Prostate gland (tissue), 2 donors: Measurements from ENCODE around the gene ACACA. TPM values are rescaled to one million over a fixed set of nuclear protein-coding genes. Genes with fewer than 3 reads are reported as not detected.
"Not testable (repeated sequence)": the region's sequence is repeated elsewhere in the genome, so short reads cannot be mapped to it uniquely, and the experiment has no call there.

Experiments
- DNase-seq: peaks from one replicate; pipeline ENCODE4 v3.0.0-alpha.2; 2019; ENCODE audit warnings: low spot score
- H3K27ac ChIP-seq, 2 donors: fragments of 200-600 bp; sonication (generic); 2 replicates each; pipeline ENCODE4 v1.5.1; 2017 to 2019
- H3K27me3 ChIP-seq: fragments of 200-600 bp; sonication (generic); replicated peaks from 2 replicates; pipeline ENCODE4 v1.5.1; 2019; ENCODE audit not compliant: insufficient read depth
- H3K36me3 ChIP-seq, 2 donors: fragments of 200-600 bp; sonication (generic); 1 replicate in 1 of 2; 2 replicates in 1 of 2; pipeline versions ENCODE4 v1.5.1 to v1.8.1; 2017 to 2019
- H3K4me1 ChIP-seq: fragments of 200-600 bp; sonication (generic); replicated peaks from 2 replicates; pipeline ENCODE4 v1.5.1; 2019
- H3K4me3 ChIP-seq, 2 donors: fragments of 200-600 bp; sonication (generic); 2 replicates each; pipeline ENCODE4 v1.5.1; 2017 to 2019
- H3K9me3 ChIP-seq: fragments of 200-600 bp; sonication (generic); 2 replicates; pipeline ENCODE4 v1.5.1; 2017
- CTCF ChIP-seq, 4 experiments: fragments of 200-600 bp in 2 of 4; fragments of 450-650 bp in 2 of 4; sonication (generic) in 2 of 4; IDR thresholded peaks; 1 replicate in 3 of 4; 2 replicates in 1 of 4; pipeline ENCODE4 v1.5.1; 2016 to 2019; ENCODE audit warnings: antibody characterized with exemption in 4 of 4, mild to moderate bottlenecking in 2 of 4, moderate library complexity in 2 of 4
- POLR2A ChIP-seq: fragments of 450-650 bp; IDR thresholded peaks from one replicate; pipeline ENCODE4 v1.6.1; 2016; ENCODE audit warnings: antibody characterized with exemption, mild to moderate bottlenecking
- POLR2AphosphoS5 ChIP-seq: sonication (generic); formaldehyde crosslinking; IDR thresholded peaks from one replicate; pipeline ENCODE4 v1.6.1; 2017; ENCODE audit warnings: antibody characterized with exemption
- WGBS: methylation state at CpG from one replicate; pipeline ENCODE4 v1.1.5; 2018; 5-methylcytosine and 5-hydroxymethylcytosine counted together
- intact Hi-C: fragments of 100-400 bp; cut with DNase I; formaldehyde crosslinking; loops from one replicate; pipeline ENCODE4 v1.14.2; 2022
- total RNA-seq, 2 donors: library from RNA; depleted of rRNA; stranded (reverse); fragments of >200 nt; gene quantifications; one replicate each; pipeline ENCODE4 v1.1.0, GENCODE V29; 2016

The ACACA gene
- total RNA-seq: 10 to 100 TPM; 54.2 to 71.3 TPM

DNA sequence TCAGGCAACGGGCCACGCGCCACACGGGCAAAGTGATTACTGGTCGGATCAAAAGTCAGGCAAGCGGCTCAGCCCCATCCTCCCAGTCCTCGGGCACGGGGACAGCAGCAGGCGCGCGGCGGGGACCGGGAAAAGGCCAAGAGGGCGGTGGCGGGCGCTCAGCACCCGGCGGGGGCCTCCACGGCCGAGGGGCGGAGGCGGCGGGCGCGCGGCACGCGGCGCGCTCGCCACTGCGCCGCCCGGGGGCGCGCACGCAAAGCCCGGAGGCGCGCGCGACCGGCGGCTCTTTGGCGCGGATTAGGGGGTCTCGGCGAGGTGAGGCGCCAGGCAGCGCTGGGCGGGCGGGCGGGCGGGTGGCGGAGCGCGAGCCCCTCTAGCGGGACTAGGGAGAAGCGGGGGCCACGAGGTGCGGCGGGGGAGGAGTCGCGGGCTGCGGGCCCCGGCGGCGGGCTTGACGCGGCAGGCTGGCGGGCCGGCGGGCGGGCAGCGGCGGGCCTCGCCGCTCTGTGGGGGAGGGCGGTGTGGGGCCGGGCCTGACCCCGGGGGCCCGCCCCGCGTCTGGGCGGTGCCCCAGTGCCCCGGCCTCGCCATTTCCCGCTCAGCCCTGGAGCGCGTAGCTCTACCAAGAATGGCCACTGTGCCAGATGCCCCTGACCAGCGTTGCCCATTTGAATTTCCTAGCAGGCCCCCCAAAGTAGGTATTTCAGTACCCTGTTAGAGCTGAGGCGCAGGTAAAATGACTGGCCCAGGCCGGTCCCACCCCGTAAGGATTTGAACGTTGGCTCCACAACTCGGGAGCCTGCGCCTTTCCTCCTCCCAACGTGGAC, at the start of gene ACACA, which contains the start of gene TADA2A:
Gene ACACA, minus strand, starts transcription at position 202 of the 827 bp plus-strand sequence. CDS start 537 bp downstream, outside the sequence.
Gene TADA2A, plus strand, starts transcription at position 252 of the 827 bp plus-strand sequence. CDS start 4,480 bp downstream, outside the sequence.
- Histone ChIP-seq H3K9me3 (no peaks in the 10 kb centered on the region), H3K27me3 (no peaks in the 10 kb centered on the region), H3K4me3 (peak within 1 kb of the TSS; percentile 67 to 84), H3K4me1 (no peaks in the 10 kb centered on the region), H3K36me3 (peaks cover 0 to 5% of the 10 kb centered on the region in 2 donors), H3K27ac (peak within 1 kb of the TSS; percentile 85 to 88)
- WGBS: under 1% methylated on average over 73 of the region's 98 CpGs
- intact Hi-C loops: loop anchor here (2.0 kb wide), 1 partner anchor 84 kb away; no protein-coding TSS in a partner anchor
- peak in 2 of 4 experiments; percentile 19 to 39 for TF ChIP-seq CTCF (IDR thresholded peaks at IDR 0.05)
- TF ChIP-seq POLR2A: peak; percentile 58
- peak; percentile 37 for TF ChIP-seq POLR2AphosphoS5
- peak; percentile 69 for DNase-seq

DNA sequence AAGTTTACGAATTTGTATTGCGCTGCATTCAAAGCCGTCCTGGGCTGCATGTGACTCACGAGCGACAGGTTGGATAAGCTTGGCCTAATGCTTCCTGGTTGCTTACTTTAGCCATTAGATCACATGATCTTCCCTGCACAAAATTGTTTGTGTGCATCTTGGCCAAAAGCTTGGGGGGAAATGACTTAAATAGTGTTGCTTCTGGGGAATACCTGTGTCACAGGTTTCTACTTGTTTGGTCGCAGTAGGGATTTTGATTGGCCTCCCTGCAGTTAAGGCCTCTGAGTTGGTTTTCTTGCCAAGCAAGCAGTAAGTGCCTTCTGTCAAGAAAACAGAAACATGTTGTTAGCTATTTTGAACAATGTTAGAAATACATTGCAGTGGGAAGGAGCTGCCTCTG, 43.5 kb upstream of the ACACA start:
- peak; percentile 79 for DNase-seq
- H3K36me3 ChIP-seq: no peaks in the 10 kb centered on the region
- no peaks in the 10 kb centered on the region for H3K27me3 ChIP-seq
- peaks cover 12% of the 10 kb centered on the region for H3K4me1 ChIP-seq
- 48% methylated on average over 6 of the region's 6 CpGs for WGBS
- no peaks in the 10 kb centered on the region for H3K9me3 ChIP-seq
- H3K4me3 ChIP-seq: no peak overlapping the region
- intact Hi-C loops: no loop called here
- H3K27ac ChIP-seq: peak overlapping the region; percentile 64 to 65
- TF ChIP-seq POLR2A: no peak
- peak; percentile 95 for TF ChIP-seq POLR2AphosphoS5
- TF ChIP-seq CTCF (IDR thresholded peaks at IDR 0.05): no peak

- Histone ChIP-seq H3K9me3 (no peaks in the 10 kb centered on the region), H3K4me1 (peaks cover 4% of the 10 kb centered on the region), H3K27me3 (no peaks in the 10 kb centered on the region), H3K4me3 (no peak overlapping the region), H3K27ac (no peak overlapping the region), H3K36me3 (no peaks in the 10 kb centered on the region)
- no peak for DNase-seq
- intact Hi-C loops: no loop called here
- TF ChIP-seq POLR2A: no peak
- TF ChIP-seq POLR2AphosphoS5: no peak
- no peak for TF ChIP-seq CTCF (IDR thresholded peaks at IDR 0.05)
- WGBS: 85% methylated on average over 1 of the region's 1 CpG
Observed at GRCh38 chr17:37447641-37448040, 41.0 kb upstream of the ACACA start.

DNA sequence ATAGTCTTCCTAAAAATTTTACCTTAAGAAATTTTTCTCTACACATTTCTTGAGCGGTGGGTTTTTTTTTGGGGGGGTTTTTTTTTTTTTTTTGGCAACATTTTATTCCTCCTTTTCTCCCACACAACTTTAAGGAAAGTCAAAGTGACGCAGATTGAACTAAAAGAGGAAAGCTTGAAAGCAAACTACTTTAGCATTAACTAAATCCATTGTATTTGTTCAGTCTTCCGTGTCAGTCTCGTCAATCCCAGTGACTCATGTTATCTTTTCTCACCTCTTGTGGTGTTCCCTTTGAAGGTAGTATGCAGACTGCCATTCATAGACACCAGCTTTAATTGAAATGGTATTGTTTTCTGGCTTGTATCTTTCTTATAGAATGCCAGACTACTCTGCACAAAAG, 39.4 kb upstream of the ACACA start:
- H3K9me3 ChIP-seq: no peaks in the 10 kb centered on the region
- H3K4me3 ChIP-seq: no peak overlapping the region
- no peaks in the 10 kb centered on the region for H3K27me3 ChIP-seq
- WGBS: 48% methylated on average over 4 of the region's 4 CpGs
- H3K36me3 ChIP-seq: no peaks in the 10 kb centered on the region
- H3K4me1 ChIP-seq: peaks cover 4% of the 10 kb centered on the region
- no peak for TF ChIP-seq CTCF (IDR thresholded peaks at IDR 0.05)
- no peak for TF ChIP-seq POLR2A
- TF ChIP-seq POLR2AphosphoS5: no peak
- no peak overlapping the region for H3K27ac ChIP-seq
- no peak for DNase-seq
- intact Hi-C loops: no loop called here

- H3K4me3 ChIP-seq, H3K4me1 ChIP-seq, intact Hi-C loops, H3K36me3 ChIP-seq, H3K9me3 ChIP-seq, H3K27ac ChIP-seq, DNase-seq, H3K27me3 ChIP-seq: not testable (repeated sequence)
- whole genome bisulfite sequencing: 91% methylated on average over 12 of the region's 12 CpGs
Observed at GRCh38 chr17:37441369-37442014, 34.9 kb upstream of the ACACA start.
